Measurements from ENCODE around the gene REEP3.
"Not testable (repeated sequence)": the region's sequence is repeated elsewhere in the genome, so short reads cannot be mapped to it uniquely, and the experiment has no call there.

Gene REEP3

GRCh38 chr10:63497321-63497720, 23.9 kb upstream of the REEP3 start:
- Histone ChIP-seq H3K4me1 (peaks cover 10% of the 10 kb centered on the region), H3K36me3 (ENCODE audit: control insufficient read depth, insufficient read depth, low read length) (no peaks in the 10 kb centered on the region), H3K9ac (no peak overlapping the region), H3K79me2 (peaks cover 32% of the 10 kb centered on the region), H3K4me2 (ENCODE audit: low read length) (no peak overlapping the region), H3K27me3 (ENCODE audit: control insufficient read depth, insufficient read depth, low read length) (no peaks in the 10 kb centered on the region), H3K4me3 (ENCODE audit: low read depth, low read length) (no peak overlapping the region), H3K9me3 (ENCODE audit: control insufficient read depth, low read length) (no peaks in the 10 kb centered on the region), H2AFZ (no peak overlapping the region), H3K27ac (no peak overlapping the region)
- TF ChIP-seq CTCF (IDR thresholded peaks at IDR 0.05), result no peak

- Histone ChIP-seq H3K4me2 (ENCODE audit: low read length) (no peak overlapping the region), H3K27me3 (ENCODE audit: control insufficient read depth, insufficient read depth, low read length) (no peaks in the 10 kb centered on the region), H2AFZ (no peak overlapping the region), H3K36me3 (ENCODE audit: control insufficient read depth, insufficient read depth, low read length) (no peaks in the 10 kb centered on the region), H3K27ac (no peak overlapping the region), H3K9ac (no peak overlapping the region), H3K4me1 (peaks cover 10% of the 10 kb centered on the region), H3K4me3 (ENCODE audit: low read depth, low read length) (no peak overlapping the region), H3K9me3 (ENCODE audit: control insufficient read depth, low read length) (no peaks in the 10 kb centered on the region), H3K79me2 (peaks cover 38% of the 10 kb centered on the region)
- TF ChIP-seq CTCF (IDR thresholded peaks at IDR 0.05), result no peak
Measured at GRCh38 chr10:63498665-63499064, 22.5 kb upstream of the REEP3 start.

GRCh38 chr10:63500551-63500950, 20.6 kb upstream of the REEP3 start:
- peaks cover 17% of the 10 kb centered on the region for H3K4me1 ChIP-seq
- H3K9ac ChIP-seq; H2AFZ ChIP-seq; H3K27me3 ChIP-seq (ENCODE audit: control insufficient read depth, insufficient read depth, low read length); H3K4me3 ChIP-seq (ENCODE audit: low read depth, low read length); H3K27ac ChIP-seq; H3K4me2 ChIP-seq (ENCODE audit: low read length); H3K36me3 ChIP-seq (ENCODE audit: control insufficient read depth, insufficient read depth, low read length); H3K9me3 ChIP-seq (ENCODE audit: control insufficient read depth, low read length): not testable (repeated sequence)
- peaks cover 38% of the 10 kb centered on the region for H3K79me2 ChIP-seq

GRCh38 chr10:63501954-63502353, 19.2 kb upstream of the REEP3 start:
- no peaks in the 10 kb centered on the region for H3K9me3 ChIP-seq (ENCODE audit: control insufficient read depth, low read length)

GRCh38 chr10:63502832-63503231, 18.4 kb upstream of the REEP3 start:
- Histone ChIP-seq H3K4me2 (ENCODE audit: low read length) (no peak overlapping the region), H3K27ac (no peak overlapping the region), H3K9me3 (ENCODE audit: control insufficient read depth, low read length) (no peaks in the 10 kb centered on the region), H3K79me2 (peaks cover 47% of the 10 kb centered on the region), H3K36me3 (ENCODE audit: control insufficient read depth, insufficient read depth, low read length) (no peaks in the 10 kb centered on the region), H2AFZ (no peak overlapping the region), H3K27me3 (ENCODE audit: control insufficient read depth, insufficient read depth, low read length) (no peaks in the 10 kb centered on the region), H3K4me1 (peaks cover 20% of the 10 kb centered on the region), H3K9ac (no peak overlapping the region), H3K4me3 (ENCODE audit: low read depth, low read length) (no peak overlapping the region)
- no peak for TF ChIP-seq CTCF (IDR thresholded peaks at IDR 0.05)

More at GRCh38 chr10:63501954-63502353, 19.2 kb upstream of the REEP3 start:
- no peak overlapping the region for H3K9ac ChIP-seq
- peaks cover 19% of the 10 kb centered on the region for H3K4me1 ChIP-seq
- H3K79me2 ChIP-seq, result peaks cover 45% of the 10 kb centered on the region
- H3K36me3 ChIP-seq (ENCODE audit: control insufficient read depth, insufficient read depth, low read length), result no peaks in the 10 kb centered on the region
- H2AFZ ChIP-seq, result no peak overlapping the region
- no peak overlapping the region for H3K4me3 ChIP-seq (ENCODE audit: low read depth, low read length)
- TF ChIP-seq CTCF (IDR thresholded peaks at IDR 0.05), result no peak
- no peak overlapping the region for H3K4me2 ChIP-seq (ENCODE audit: low read length)
- no peaks in the 10 kb centered on the region for H3K27me3 ChIP-seq (ENCODE audit: control insufficient read depth, insufficient read depth, low read length)
- no peak overlapping the region for H3K27ac ChIP-seq

Measured in parathyroid adenoma (tissue), 2 donors.